GM19193 (cell line): ENCODE measurements around the gene TPM4.

Source experiments
- POLR2A ChIP-seq: IDR thresholded peaks from 4 replicates; pipeline ENCODE4 v1.6.1; 2011; ENCODE audit not compliant: insufficient read depth, insufficient read length; ENCODE audit errors: extremely low read depth

The TPM4 gene

GRCh38 chr19:16076154-16076957 lies at the start of gene TPM4:
Gene TPM4, plus strand, starts transcription at chr19:16076495. Its CDS starts 71 bp downstream, at chr19:16076566.
- peak; percentile 84 for TF ChIP-seq POLR2A

- no peak for TF ChIP-seq POLR2A
Measured at GRCh38 chr19:16026756-16027155, 49.5 kb upstream of the TPM4 start.

- TF ChIP-seq POLR2A: no peak
Measured at GRCh38 chr19:16027528-16027927, 48.8 kb upstream of the TPM4 start.

- TF ChIP-seq POLR2A: no peak
Measured at GRCh38 chr19:16030964-16031871, 45.1 kb upstream of the TPM4 start.

GRCh38 chr19:16031872-16032200 lies 44.5 kb upstream of the TPM4 start:
- no peak for TF ChIP-seq POLR2A

GRCh38 chr19:16032509-16033135 lies 43.7 kb upstream of the TPM4 start:
- TF ChIP-seq POLR2A: no peak

GRCh38 chr19:16033136-16033530 lies 43.2 kb upstream of the TPM4 start:
- TF ChIP-seq POLR2A: no peak

GRCh38 chr19:16033721-16034120 lies 42.6 kb upstream of the TPM4 start:
- TF ChIP-seq POLR2A: no peak

- no peak for TF ChIP-seq POLR2A
Measured at GRCh38 chr19:16034180-16034579, 42.1 kb upstream of the TPM4 start.

GRCh38 chr19:16034958-16035560 lies 41.2 kb upstream of the TPM4 start:
- TF ChIP-seq POLR2A: no peak

- TF ChIP-seq POLR2A: no peak
Measured at GRCh38 chr19:16035601-16036297, 40.5 kb upstream of the TPM4 start.

- no peak for TF ChIP-seq POLR2A
Measured at GRCh38 chr19:16036397-16036925, 39.8 kb upstream of the TPM4 start.

- no peak for TF ChIP-seq POLR2A
Measured at GRCh38 chr19:16036941-16037340, 39.4 kb upstream of the TPM4 start.

GRCh38 chr19:16037424-16038195 lies 38.7 kb upstream of the TPM4 start:
- no peak for TF ChIP-seq POLR2A

- TF ChIP-seq POLR2A: no peak
Measured at GRCh38 chr19:16038196-16038695, 38.0 kb upstream of the TPM4 start.
